ENCODE results near the gene NCAM1.
"Not testable (repeated sequence)": the region's sequence is repeated elsewhere in the genome, so short reads cannot be mapped to it uniquely, and the experiment has no call there.

Gene NCAM1

DNA sequence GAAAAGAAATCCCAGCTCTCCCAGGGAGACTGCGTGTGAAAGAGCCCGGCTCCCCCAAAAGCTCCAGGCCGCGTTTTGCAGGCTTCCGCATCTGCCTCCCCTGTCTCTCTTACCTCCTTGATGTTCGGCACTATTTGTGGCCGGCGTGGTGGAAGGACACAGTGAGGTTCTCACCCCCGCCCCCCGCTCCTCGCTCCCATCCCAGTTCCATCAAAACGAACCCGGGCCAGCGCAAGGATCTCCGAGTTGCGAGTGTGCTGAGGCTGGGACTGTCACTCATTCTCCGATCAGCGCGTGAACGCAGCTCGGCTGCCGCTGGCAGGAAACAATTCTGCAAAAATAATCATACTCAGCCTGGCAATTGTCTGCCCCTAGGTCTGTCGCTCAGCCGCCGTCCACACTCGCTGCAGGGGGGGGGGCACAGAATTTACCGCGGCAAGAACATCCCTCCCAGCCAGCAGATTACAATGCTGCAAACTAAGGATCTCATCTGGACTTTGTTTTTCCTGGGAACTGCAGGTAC, at the start of gene NCAM1:
Gene NCAM1 (plus strand): TSS at position 275 of the 523 bp plus-strand sequence.
- TF ChIP-seq, protein P1, sequence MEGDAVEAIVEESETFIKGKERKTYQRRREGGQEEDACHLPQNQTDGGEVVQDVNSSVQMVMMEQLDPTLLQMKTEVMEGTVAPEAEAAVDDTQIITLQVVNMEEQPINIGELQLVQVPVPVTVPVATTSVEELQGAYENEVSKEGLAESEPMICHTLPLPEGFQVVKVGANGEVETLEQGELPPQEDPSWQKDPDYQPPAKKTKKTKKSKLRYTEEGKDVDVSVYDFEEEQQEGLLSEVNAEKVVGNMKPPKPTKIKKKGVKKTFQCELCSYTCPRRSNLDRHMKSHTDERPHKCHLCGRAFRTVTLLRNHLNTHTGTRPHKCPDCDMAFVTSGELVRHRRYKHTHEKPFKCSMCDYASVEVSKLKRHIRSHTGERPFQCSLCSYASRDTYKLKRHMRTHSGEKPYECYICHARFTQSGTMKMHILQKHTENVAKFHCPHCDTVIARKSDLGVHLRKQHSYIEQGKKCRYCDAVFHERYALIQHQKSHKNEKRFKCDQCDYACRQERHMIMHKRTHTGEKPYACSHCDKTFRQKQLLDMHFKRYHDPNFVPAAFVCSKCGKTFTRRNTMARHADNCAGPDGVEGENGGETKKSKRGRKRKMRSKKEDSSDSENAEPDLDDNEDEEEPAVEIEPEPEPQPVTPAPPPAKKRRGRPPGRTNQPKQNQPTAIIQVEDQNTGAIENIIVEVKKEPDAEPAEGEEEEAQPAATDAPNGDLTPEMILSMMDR (conservative IDR thresholded peaks at IDR 0.05; ENCODE audit: low read depth, low read length): no peak
- peak; percentile 77 for DNase-seq (ENCODE audit: low read depth)
- H3K4me3 ChIP-seq (ENCODE audit: low read depth, low read length): peak within 1 kb of the TSS; percentile 53

- DNase-seq (ENCODE audit: low read depth): no peak
- TF ChIP-seq, protein P1 (conservative IDR thresholded peaks at IDR 0.05; ENCODE audit: low read depth, low read length): no peak
- no peak overlapping the region for H3K4me3 ChIP-seq (ENCODE audit: low read depth, low read length)
Measured at GRCh38 chr11:112922606-112923005, 38.6 kb upstream of the NCAM1 start.

GRCh38 chr11:112924836-112925235, 36.4 kb upstream of the NCAM1 start:
- H3K4me3 ChIP-seq (ENCODE audit: low read depth, low read length); DNase-seq (ENCODE audit: low read depth): not testable (repeated sequence)

DNA sequence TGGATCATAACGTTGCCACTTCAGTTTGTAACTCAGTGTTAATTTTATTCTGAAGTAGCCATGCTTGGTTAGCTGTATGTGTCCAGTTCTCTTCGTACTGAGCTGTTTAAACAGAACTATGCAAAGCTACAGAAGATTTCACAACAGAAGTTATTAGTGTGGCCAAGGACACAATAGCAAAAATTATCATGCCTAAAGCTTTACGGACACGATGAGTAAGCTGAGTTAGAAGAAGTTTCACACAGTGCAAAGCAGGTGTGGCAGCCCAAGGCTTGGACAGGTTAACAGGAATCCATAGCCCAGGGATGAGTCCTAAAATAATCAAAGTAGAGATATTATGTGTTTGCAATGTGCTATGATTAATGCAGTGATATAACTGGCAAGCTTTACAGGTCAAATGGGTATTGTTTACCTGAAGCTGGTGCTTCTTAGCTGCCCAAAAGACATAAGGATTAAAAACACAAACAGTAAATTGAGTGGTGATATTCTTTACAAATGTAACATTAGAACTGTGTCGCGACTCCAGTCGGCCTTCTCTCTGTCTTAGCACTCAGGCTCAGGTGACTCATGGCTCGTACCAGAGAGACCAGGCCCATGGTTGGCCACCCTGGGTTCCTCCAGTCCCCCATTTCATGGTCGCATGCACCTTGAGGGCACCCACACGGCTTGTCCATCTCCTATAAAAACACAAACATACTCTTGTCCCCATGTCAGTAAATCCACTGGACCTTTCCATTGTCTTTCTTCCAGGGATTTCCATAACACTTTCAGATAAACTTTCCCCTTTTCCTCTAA, 35.5 kb upstream of the NCAM1 start:
- TF ChIP-seq, protein P1 (conservative IDR thresholded peaks at IDR 0.05; ENCODE audit: low read depth, low read length): no peak
- no peak for DNase-seq (ENCODE audit: low read depth)
- H3K4me3 ChIP-seq (ENCODE audit: low read depth, low read length): no peak overlapping the region

DNA sequence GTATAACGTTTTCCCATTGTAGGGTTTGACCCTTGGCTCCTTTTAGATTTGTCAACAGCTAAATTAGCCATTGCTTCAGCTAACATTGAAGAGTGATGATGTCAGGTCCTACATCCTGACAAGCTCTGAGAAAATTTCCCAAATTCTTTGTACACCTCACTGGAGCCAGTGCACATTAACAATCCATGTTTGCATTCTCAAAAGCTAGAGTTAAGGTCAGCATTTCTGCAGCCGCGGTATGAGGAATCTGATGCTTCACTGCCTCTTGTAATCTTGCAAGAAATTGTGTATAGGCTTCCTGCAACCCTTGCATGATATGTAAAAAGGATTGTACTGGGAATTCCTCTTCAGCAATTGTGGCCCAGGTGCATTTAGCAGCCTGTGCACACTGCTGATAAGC, 33.1 kb upstream of the NCAM1 start:
- peak; percentile 1 for DNase-seq (ENCODE audit: low read depth)
- H3K4me3 ChIP-seq (ENCODE audit: low read depth, low read length): no peak overlapping the region
- TF ChIP-seq, protein P1 (conservative IDR thresholded peaks at IDR 0.05; ENCODE audit: low read depth, low read length): no peak

- H3K4me3 ChIP-seq (ENCODE audit: low read depth, low read length): no peak overlapping the region
- no peak for DNase-seq (ENCODE audit: low read depth)
- TF ChIP-seq, protein P1 (conservative IDR thresholded peaks at IDR 0.05; ENCODE audit: low read depth, low read length): no peak
Measured at GRCh38 chr11:112929432-112929831, 31.8 kb upstream of the NCAM1 start.

DNA sequence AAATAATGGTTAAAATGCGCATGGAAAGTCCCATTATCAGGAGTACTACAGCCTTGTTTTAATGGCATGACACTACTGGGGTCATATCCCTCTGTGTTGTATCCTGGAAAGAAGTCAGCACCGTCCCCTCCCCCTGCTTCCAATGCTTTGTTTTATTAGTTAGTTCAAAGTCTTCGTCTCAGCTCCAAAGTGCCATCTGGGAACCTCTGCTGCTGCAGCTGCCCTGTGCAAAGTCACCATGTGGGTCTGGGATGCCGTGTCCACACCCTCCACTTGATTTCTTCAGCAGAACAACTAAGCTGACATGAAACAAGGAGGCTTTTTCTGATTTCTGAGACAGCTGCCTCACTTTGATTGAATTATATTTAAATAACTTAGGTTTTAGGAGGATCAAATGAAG, 29.5 kb upstream of the NCAM1 start:
- DNase-seq (ENCODE audit: low read depth): no peak
- TF ChIP-seq, protein P1 (conservative IDR thresholded peaks at IDR 0.05; ENCODE audit: low read depth, low read length): no peak
- H3K4me3 ChIP-seq (ENCODE audit: low read depth, low read length): no peak overlapping the region

Measured in choroid plexus epithelial cell (primary cell).